Measurements from ENCODE around the gene TEAD2. TPM values are rescaled to one million over a fixed set of nuclear protein-coding genes. Genes with fewer than 3 reads are reported as not detected.

Gene TEAD2
- total and polyA plus RNA-seq, 9 of the 15 experiments (the other 6 are each of a cell fraction or from before 2014, with no cell fraction given): 1.6 to 27.0 (median 13.9) TPM

DNA sequence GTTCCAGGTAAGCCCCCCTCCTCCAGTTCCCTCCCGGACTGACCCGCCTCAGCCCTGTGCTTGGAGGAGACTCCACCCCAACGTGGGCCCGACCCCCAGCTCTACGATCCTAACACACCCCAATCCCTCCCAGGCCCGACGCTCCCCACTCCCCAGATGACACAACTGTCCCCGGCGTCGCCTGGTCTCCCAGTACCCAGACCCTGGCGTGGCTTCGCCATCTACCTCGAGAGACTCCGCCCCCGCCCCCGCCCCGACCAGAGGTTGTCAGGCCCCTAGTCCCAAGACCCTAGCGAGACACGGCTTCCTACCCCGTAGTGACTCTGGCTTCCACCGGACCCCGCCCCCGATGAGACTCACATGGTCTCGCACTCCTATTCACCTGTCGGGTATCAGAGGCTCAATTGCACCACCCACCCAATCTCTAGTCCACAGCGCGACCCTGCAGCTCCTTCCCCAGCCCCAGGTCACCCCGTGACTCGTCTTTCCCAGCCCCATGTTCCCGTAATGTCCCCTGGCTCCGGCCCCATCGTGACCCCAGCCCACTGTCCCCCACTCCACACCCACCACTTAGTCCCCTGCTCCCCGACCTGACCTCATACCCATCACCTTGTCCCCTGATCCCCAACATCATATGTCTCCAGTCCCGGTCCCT lies 24.1 kb downstream of the TEAD2 start:
- Histone ChIP-seq H3K27ac (ENCODE audit: extremely low read depth, low read depth, low read length) (no peak overlapping the region), H3K4me2 (ENCODE audit: insufficient read depth, low read length) (peak overlapping the region; percentile 57), H3K4me3 (no peak overlapping the region), H3K9me3 (replicated peaks; ENCODE audit: control insufficient read depth, insufficient read depth, low read depth, low read length) (no peaks in the 10 kb centered on the region), H3K4me1 (replicated peaks in 1 of 2; ENCODE audit: control insufficient read depth in 2 of 2, insufficient read depth in 2 of 2, low read length in 2 of 2) (peaks cover 40 to 68% of the 10 kb centered on the region in 2 experiments), H3K27me3 (ENCODE audit: control insufficient read depth in 2 of 2, insufficient read depth in 2 of 2, low read length in 2 of 2) (no peaks in the 10 kb centered on the region), H3K79me2 (ENCODE audit: control insufficient read depth, insufficient read depth, low read length) (no peaks in the 10 kb centered on the region), H2AFZ (ENCODE audit: low read depth, low read length) (peak overlapping the region; percentile 14; the same call in 1 of the 2 replicates), H4K20me1 (replicated peaks; ENCODE audit: control insufficient read depth, insufficient read depth, low read length) (no peaks in the 10 kb centered on the region), H3K9ac (ENCODE audit: insufficient read depth in 1 of 2, low read depth in 2 of 2, low read length in 2 of 2) (peak overlapping the region in 1 of 2 experiments; percentile 48; a peak in 2 of 4 replicates), H3K9me1 (ENCODE audit: control insufficient read depth, insufficient read depth, low read length) (no peaks in the 10 kb centered on the region), H3K36me3 (ENCODE audit: control insufficient read depth, insufficient read depth, low read length) (peaks cover 14% of the 10 kb centered on the region; the same call in 1 of the 3 replicates)
- WGBS (ENCODE audit: insufficient coverage, low coverage, missing lambda C conversion rate): 80% methylated on average over 23 of the region's 34 CpGs
- no peak for TF ChIP-seq PYGO2 (tag; IDR thresholded peaks at IDR 0.05)
- TF ChIP-seq POLR2G (IDR thresholded peaks at IDR 0.05; ENCODE audit: low read depth, low read length): 0 out of 2 replicates have a peak, but pooled peaks have one; percentile 38
- no peak for FAIRE-seq
- BruUV-seq (replicated peaks): no TSS peak
- ChIA-PET POLR2A (interaction anchor here (0.5 to 1.3 kb wide), 2 partner anchors 98 to 158 kb away, joined by 3 to 4 read pairs; no protein-coding TSS in a partner anchor), CTCF (ENCODE audit: low intra/inter-chr PET ratio) (no interaction called here)
- no peak for ATAC-seq
- DNase-seq (ENCODE audit: extremely low read depth in 1 of 4, low spot score in 3 of 4): no peak
- intact Hi-C loops (cut with micrococcal nuclease) (no loop called here), in situ Hi-C loops (cut with MboI) (no loop called here)

DNA sequence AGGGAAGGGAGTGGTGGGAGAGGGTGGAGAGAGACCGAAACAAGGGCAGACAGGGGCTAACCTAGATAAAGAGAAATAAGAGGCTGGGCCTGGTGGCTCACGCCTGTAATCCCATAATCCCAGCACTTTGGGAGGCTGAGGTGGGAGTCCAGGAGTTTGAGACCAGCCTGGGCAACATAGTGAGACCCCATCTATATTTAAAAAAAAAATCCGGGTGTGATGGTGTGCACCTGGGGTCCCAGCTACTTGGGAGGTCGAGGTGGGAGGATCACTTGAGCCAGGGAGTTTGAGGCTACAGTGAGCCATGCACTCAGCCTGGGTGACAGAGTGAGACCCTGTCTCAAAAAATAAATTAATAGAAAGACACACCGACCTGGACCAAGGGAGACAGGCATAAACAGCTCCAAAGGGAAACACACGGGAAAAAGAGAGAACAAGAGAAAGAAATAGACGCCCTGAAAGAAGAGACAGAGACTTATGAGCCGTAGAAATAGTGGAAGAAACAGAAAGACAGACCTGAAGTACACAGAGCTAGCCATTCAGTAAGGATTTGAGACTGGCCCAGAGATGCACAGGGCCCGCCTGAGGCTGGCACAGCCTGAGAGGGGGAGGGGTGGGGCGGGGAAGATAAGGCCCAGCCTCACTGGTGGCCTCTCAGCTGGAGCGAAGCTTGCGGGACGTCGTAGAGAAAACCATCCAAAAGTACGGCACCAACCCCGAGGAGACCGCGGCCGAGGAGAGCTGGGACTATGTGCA lies 24.8 kb downstream of the TEAD2 start:
- Histone ChIP-seq H4K20me1 (replicated peaks; ENCODE audit: control insufficient read depth, insufficient read depth, low read length) (no peaks in the 10 kb centered on the region), H3K27ac (ENCODE audit: extremely low read depth, low read depth, low read length) (no peak overlapping the region), H3K27me3 (ENCODE audit: control insufficient read depth in 2 of 2, insufficient read depth in 2 of 2, low read length in 2 of 2) (no peaks in the 10 kb centered on the region), H3K9ac (ENCODE audit: insufficient read depth in 1 of 2, low read depth in 2 of 2, low read length in 2 of 2) (peak overlapping the region in 1 of 2 experiments; percentile 84; a peak in 2 of 4 replicates), H2AFZ (ENCODE audit: low read depth, low read length) (no peak overlapping the region), H3K4me1 (replicated peaks in 1 of 2; ENCODE audit: control insufficient read depth in 2 of 2, insufficient read depth in 2 of 2, low read length in 2 of 2) (peaks cover 40 to 69% of the 10 kb centered on the region in 2 experiments), H3K4me3 (no peak overlapping the region), H3K9me3 (replicated peaks; ENCODE audit: control insufficient read depth, insufficient read depth, low read depth, low read length) (no peaks in the 10 kb centered on the region), H3K4me2 (ENCODE audit: insufficient read depth, low read length) (no peak overlapping the region), H3K36me3 (ENCODE audit: control insufficient read depth, insufficient read depth, low read length) (peaks cover 10% of the 10 kb centered on the region; the same call in 1 of the 3 replicates), H3K79me2 (ENCODE audit: control insufficient read depth, insufficient read depth, low read length) (no peaks in the 10 kb centered on the region), H3K9me1 (ENCODE audit: control insufficient read depth, insufficient read depth, low read length) (no peaks in the 10 kb centered on the region)
- ChIA-PET CTCF (ENCODE audit: low intra/inter-chr PET ratio) (no interaction called here), POLR2A (interaction anchor here (0.5 to 1.3 kb wide), 2 partner anchors 98 to 158 kb away, joined by 3 to 4 read pairs; no protein-coding TSS in a partner anchor)
- DNase-seq (ENCODE audit: extremely low read depth in 1 of 4, low spot score in 3 of 4) (no peak), ATAC-seq (no peak), FAIRE-seq (no peak)
- 75% methylated on average over 17 of the region's 19 CpGs for WGBS (ENCODE audit: insufficient coverage, low coverage, missing lambda C conversion rate)
- intact Hi-C loops (cut with micrococcal nuclease): no loop called here
- in situ Hi-C loops (cut with MboI): no loop called here
- no TSS peak for BruUV-seq (replicated peaks)
- TF ChIP-seq, protein P1, sequence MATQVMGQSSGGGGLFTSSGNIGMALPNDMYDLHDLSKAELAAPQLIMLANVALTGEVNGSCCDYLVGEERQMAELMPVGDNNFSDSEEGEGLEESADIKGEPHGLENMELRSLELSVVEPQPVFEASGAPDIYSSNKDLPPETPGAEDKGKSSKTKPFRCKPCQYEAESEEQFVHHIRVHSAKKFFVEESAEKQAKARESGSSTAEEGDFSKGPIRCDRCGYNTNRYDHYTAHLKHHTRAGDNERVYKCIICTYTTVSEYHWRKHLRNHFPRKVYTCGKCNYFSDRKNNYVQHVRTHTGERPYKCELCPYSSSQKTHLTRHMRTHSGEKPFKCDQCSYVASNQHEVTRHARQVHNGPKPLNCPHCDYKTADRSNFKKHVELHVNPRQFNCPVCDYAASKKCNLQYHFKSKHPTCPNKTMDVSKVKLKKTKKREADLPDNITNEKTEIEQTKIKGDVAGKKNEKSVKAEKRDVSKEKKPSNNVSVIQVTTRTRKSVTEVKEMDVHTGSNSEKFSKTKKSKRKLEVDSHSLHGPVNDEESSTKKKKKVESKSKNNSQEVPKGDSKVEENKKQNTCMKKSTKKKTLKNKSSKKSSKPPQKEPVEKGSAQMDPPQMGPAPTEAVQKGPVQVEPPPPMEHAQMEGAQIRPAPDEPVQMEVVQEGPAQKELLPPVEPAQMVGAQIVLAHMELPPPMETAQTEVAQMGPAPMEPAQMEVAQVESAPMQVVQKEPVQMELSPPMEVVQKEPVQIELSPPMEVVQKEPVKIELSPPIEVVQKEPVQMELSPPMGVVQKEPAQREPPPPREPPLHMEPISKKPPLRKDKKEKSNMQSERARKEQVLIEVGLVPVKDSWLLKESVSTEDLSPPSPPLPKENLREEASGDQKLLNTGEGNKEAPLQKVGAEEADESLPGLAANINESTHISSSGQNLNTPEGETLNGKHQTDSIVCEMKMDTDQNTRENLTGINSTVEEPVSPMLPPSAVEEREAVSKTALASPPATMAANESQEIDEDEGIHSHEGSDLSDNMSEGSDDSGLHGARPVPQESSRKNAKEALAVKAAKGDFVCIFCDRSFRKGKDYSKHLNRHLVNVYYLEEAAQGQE (IDR thresholded peaks at IDR 0.05; ENCODE audit: borderline replicate concordance): no peak
- TF ChIP-seq, protein P1 (CRISPR knock-in tag; IDR thresholded peaks at IDR 0.05; ENCODE audit: low read depth): no peak
- peak; percentile 63 for TF ChIP-seq ZNF121 (CRISPR knock-in tag; conservative IDR thresholded peaks at IDR 0.05)

Measured in K562 (cell line).